ENCODE data around the gene APH1A. TPM values are rescaled to one million over a fixed set of nuclear protein-coding genes. Genes with fewer than 3 reads are reported as not detected.

Gene APH1A
- total and polyA plus RNA-seq, 2 of the 13 experiments (the other 11 are each of a cell fraction or from before 2014, with no cell fraction given), result 114 to 130 TPM

GRCh38 chr1:150268705-150269403 lies at the start of gene APH1A (continued):
- TF ChIP-seq ZNF619 (CRISPR knock-in tag; IDR thresholded peaks at IDR 0.05), result no peak
- TF ChIP-seq PHB2 (IDR thresholded peaks at IDR 0.05; ENCODE audit: partially characterized antibody), result no peak
- TF ChIP-seq HMG20B (CRISPR knock-in tag; conservative IDR thresholded peaks at IDR 0.05), result no peak
- peak; percentile 45; the same call in 1 of the 2 replicates for TF ChIP-seq MTA1 (CRISPR knock-in tag; IDR thresholded peaks at IDR 0.05; ENCODE audit: borderline replicate concordance)
- peak; percentile 91 for TF ChIP-seq ZNF574 (CRISPR knock-in tag; IDR thresholded peaks at IDR 0.05)
- TF ChIP-seq LBX2 (CRISPR knock-in tag; IDR thresholded peaks at IDR 0.05; ENCODE audit: borderline replicate concordance), result no peak
- TF ChIP-seq TCF7 (IDR thresholded peaks at IDR 0.05; ENCODE audit: low read depth), result no peak
- no peak for TF ChIP-seq ZNF629 (CRISPR knock-in tag; conservative IDR thresholded peaks at IDR 0.05)
- no peak for TF ChIP-seq RFX5 (IDR thresholded peaks at IDR 0.05; ENCODE audit: low read depth, low read length)
- peak; percentile 53 for TF ChIP-seq SALL1 (CRISPR knock-in tag; IDR thresholded peaks at IDR 0.05)
- TF ChIP-seq FOXK1 (CRISPR knock-in tag; IDR thresholded peaks at IDR 0.05; ENCODE audit: borderline replicate concordance, low read depth), result no peak; the same call in 1 of the 2 replicates
- TF ChIP-seq FOXP1 (IDR thresholded peaks at IDR 0.05), result no peak
- no peak for TF ChIP-seq FOXP1 (CRISPR knock-in tag; IDR thresholded peaks at IDR 0.05)
- no peak for TF ChIP-seq ZNF282 (IDR thresholded peaks at IDR 0.05; ENCODE audit: partially characterized antibody)
- no peak for TF ChIP-seq ATAD3A (CRISPR knock-in tag; IDR thresholded peaks at IDR 0.05)
- no peak for TF ChIP-seq MATR3 (CRISPR knock-in tag; IDR thresholded peaks at IDR 0.05)
- TF ChIP-seq TAF1 (CRISPR knock-in tag; IDR thresholded peaks at IDR 0.05), result peak; percentile 59
- no peak for TF ChIP-seq ZNF550 (CRISPR knock-in tag; IDR thresholded peaks at IDR 0.05; ENCODE audit: borderline replicate concordance)
- 0 out of 2 replicates have a peak, but pooled peaks have one; percentile 19 for TF ChIP-seq ZNF225 (CRISPR knock-in tag; IDR thresholded peaks at IDR 0.05)
- no peak for TF ChIP-seq NFRKB (IDR thresholded peaks at IDR 0.05)
- TF ChIP-seq SP1 (IDR thresholded peaks at IDR 0.05), result no peak
- TF ChIP-seq SP1 (CRISPR knock-in tag; IDR thresholded peaks at IDR 0.05), result peak; percentile 86
- no peak for TF ChIP-seq SMARCE1 (IDR thresholded peaks at IDR 0.05; ENCODE audit: borderline replicate concordance)
- TF ChIP-seq CBX2 (IDR thresholded peaks at IDR 0.05; ENCODE audit: low read depth, low read length), result no peak
- no peak for TF ChIP-seq CBX2 (CRISPR knock-in tag; IDR thresholded peaks at IDR 0.05; ENCODE audit: low read depth)
- TF ChIP-seq ZNF878 (CRISPR knock-in tag; IDR thresholded peaks at IDR 0.05), result no peak
- no peak; the same call in 1 of the 2 replicates for TF ChIP-seq ZNF556 (CRISPR knock-in tag; IDR thresholded peaks at IDR 0.05; ENCODE audit: borderline replicate concordance)
- TF ChIP-seq ZFP37 (CRISPR knock-in tag; IDR thresholded peaks at IDR 0.05; ENCODE audit: borderline replicate concordance), result no peak
- TF ChIP-seq ZMYM3 (CRISPR knock-in tag; IDR thresholded peaks at IDR 0.05), result no peak
- peak; percentile 96 for TF ChIP-seq KDM5A (IDR thresholded peaks at IDR 0.05; ENCODE audit: borderline replicate concordance, low read length)
- TF ChIP-seq RAD21 (CRISPR knock-in tag; IDR thresholded peaks at IDR 0.05), result no peak

Measured in HepG2 (cell line).